Superior temporal gyrus (tissue), 1 donor: ENCODE measurements around the gene PLP1.
"Not testable (repeated sequence)": the region's sequence is repeated elsewhere in the genome, so short reads cannot be mapped to it uniquely, and the experiment has no call there.

Experiments used
- DNase-seq: peaks from one replicate; pipeline ENCODE4 v3.0.0-alpha.2; 2016; ENCODE audit errors: extremely low spot score

PLP1 gene

DNA sequence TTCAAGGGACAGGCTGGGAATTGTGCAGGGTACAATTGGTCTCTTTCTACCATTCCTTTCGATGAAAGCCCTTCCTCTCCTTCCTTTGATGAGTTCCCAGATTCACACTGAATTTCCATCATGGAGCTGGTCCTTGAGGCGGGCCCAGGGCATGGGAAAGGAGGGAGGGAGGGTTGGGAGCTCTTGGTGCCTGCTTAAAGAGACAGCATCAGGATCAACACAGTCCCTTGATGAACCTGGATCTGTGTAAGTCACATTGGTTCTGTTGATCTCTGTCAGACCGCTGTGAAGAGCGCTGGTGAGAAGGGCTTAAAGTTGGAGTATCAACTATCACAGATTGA is 4.4 kb downstream of the PLP1 start:
- no peak for DNase-seq

DNA sequence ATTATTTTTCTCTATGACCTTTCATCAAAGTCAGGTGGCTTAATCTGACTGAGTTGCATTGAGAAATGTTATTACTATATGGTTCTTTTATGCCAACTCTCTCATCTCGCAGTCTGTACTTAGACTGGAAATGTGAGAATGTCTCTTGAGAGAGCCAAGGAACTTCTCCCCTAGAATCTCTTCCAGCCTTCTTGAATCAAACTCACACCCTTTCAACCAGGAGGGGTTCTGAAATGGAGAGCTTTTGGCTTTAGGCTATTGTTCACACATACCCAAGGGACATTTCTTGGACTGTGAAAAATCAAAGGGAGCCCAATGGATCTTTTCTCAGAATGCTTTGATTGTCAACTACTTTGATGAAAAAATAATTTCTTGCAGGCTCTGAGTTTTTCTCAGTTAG is 5.1 kb downstream of the PLP1 start:
- no peak for DNase-seq

DNA sequence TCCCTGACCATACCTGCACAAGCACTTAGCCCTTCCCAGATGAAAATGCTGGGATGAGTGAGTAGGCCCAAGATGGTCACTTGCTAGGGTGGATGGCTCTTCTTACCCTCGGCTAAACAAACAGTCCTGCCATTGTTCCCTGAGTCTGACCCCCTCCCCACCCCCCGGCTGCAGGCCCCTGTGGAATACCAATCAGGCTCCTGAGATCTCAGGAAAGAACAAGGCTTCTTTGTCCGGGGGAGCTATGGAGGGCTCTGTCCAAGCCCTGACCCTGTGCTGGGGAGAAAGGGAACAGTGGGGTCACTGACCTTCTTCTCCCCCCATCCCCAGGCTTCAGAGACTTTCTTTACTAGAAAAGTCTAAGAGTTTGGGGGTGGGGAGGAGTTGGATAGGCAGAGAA is 6.0 kb downstream of the PLP1 start:
- peak; percentile 62 for DNase-seq

DNA sequence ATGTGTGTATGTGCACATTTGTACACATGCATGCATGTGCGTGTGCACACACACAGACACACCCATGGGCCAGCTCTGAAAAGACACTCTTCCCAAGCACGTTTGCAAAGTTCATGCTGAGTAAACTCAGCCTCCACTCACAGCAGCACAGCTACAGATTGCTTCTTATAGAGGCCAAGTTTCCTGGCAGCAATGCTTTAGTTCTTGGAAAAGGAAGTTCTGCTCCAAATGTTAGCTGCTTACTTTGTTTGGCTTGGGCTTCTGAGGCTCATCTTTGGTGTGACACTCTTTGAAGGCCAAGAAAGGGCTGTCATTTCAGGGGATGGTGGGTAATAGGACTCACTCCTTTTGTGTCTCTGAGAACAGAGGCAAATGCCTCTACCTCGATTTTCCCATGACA is 6.6 kb downstream of the PLP1 start:
- DNase-seq: no peak

DNA sequence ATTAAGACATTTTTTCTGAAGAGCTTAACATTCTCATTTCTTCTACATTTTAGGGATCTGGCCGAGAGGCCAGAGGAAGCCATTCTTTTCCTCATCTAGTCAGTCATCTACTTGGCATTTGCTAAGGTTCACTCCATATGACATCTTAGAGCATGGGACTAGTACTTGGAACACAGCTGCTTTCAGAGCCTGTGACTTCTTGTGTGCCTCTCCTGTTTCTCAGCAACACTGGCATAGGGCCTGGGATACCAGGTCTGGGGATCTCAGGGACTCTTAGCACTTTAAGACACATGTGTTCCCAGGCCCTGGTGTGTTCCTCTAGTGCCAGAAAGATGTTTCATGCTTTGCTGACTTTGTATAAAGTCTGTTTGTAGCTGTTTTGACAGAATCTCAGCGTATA is 7.3 kb downstream of the PLP1 start:
- no peak for DNase-seq

DNA sequence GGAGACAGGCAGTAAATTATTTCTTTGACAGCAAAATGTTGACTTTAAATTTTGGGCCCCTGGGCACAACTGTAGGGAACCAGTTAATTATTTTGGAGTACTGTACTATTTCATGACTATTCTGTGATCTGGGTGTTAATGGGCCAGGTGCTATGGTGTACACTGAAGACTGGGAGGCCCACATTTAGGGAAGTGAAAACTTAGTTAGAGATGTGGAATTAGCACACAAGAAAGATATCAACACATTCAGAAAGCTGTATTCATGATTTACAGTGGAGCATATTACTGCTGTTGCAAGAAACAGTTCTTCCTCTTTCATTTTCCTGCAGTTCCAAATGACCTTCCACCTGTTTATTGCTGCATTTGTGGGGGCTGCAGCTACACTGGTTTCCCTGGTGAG is 12.4 kb downstream of the PLP1 start:
- no peak for DNase-seq

DNA sequence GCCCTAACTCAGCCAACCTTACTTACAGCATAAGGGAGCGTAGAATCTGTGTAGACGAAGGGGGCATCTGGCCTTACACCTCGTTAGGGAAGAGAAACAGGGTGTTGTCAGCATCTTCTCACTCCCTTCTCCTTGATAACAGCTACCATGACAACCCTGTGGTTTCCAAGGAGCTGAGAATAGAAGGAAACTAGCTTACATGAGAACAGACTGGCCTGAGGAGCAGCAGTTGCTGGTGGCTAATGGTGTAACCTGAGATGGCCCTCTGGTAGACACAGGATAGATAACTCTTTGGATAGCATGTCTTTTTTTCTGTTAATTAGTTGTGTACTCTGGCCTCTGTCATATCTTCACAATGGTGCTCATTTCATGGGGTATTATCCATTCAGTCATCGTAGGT is 14.6 kb downstream of the PLP1 start:
- no peak for DNase-seq

DNA sequence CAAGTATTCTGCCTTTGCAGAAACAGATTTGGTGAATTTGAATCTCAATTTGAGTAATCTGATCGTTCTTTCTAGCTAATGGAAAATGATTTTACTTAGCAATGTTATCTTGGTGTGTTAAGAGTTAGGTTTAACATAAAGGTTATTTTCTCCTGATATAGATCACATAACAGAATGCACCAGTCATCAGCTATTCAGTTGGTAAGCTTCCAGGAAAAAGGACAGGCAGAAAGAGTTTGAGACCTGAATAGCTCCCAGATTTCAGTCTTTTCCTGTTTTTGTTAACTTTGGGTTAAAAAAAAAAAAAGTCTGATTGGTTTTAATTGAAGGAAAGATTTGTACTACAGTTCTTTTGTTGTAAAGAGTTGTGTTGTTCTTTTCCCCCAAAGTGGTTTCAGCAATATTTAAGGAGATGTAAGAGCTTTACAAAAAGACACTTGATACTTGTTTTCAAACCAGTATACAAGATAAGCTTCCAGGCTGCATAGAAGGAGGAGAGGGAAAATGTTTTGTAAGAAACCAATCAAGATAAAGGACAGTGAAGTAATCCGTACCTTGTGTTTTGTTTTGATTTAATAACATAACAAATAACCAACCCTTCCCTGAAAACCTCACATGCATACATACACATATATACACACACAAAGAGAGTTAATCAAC is 15.3 kb downstream of the PLP1 start:
- DNase-seq: no peak

DNA sequence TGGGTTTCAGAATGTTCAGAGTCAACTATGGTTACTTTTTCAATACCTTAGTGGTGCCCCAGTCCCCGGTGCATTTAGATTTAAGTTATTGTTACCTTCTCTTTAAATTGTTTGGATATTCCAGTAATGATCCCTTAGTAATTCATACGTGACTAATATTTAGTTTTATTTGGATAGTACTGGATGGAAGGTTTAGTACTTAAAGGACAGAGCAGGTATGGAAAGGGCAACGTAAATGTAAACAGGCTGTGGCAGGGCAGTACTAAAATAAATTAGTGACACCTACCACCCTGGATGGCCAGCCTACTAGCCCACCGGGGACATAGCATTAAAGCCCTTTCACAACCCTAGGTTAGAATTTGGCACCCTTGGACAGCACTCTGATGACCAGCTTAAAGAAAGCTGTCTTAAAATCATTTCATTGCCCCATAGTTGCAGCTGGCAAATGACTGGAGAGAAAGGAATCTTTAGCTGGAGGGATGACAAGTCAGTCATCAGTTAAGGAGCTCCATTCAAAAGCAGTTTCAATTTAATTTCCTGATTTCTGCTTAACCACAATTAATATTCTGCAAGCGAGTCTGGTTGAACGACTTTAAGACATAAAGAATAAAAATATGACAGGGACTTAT is 16.4 kb downstream of the PLP1 start:
- no peak for DNase-seq

DNA sequence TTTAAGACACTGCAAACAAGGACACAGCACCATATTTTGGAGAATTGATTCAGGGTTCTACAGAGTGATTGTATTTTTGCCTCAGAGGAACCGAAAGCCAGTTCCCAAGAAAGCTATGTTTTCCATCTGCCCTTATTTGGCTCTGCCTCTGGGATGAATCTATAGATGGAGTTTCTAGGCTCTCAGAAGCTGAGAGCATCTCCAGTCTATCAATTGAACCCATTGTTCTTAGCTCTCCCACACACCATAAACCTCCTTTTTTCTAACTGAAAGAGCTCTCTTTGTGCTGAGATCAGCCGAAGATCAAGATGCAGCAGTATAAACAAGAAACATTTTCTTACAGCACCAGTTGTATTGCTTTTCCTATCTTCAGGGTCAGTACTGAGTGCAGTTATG is 16.9 kb downstream of the PLP1 start:
- DNase-seq: no peak

DNA sequence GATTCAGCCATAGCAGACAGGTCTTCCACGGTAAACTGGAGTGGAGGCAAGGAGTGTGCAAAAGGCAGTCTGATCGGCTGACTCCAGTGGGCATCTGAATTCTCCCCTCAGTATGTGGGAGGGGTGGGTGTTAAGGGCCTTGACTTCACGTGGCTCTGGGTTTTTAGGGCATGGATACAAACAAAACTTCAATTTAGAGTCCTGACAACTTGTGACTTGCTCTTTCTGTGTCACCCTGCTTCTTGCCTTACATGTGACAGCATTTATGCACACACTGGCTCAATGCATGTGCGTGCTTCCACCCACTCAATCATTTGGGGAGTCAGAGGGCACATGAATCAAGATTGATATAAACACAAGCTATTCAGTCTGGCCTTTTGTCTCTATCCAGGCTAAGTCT is 17.5 kb downstream of the PLP1 start:
- DNase-seq: no peak

DNA sequence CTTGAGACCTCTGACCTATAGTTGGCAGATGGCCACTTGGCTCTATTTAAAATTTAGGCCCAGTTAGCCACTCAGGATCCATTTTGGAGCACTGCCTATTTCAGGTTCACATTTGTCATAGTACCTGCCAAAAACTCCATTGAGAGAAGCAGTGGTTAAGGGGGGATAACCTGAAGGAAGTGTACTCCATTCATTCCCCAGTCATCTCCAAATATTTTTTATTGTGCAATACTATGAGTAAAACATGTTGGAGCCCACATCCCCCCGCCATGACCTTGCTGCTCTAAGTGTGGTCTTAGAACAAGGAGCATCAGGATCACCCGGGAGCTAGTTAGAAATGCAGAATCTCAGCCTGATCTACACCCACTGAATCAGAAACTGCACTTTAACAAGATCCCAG is 21.1 kb downstream of the PLP1 start:
- no peak for DNase-seq

DNA sequence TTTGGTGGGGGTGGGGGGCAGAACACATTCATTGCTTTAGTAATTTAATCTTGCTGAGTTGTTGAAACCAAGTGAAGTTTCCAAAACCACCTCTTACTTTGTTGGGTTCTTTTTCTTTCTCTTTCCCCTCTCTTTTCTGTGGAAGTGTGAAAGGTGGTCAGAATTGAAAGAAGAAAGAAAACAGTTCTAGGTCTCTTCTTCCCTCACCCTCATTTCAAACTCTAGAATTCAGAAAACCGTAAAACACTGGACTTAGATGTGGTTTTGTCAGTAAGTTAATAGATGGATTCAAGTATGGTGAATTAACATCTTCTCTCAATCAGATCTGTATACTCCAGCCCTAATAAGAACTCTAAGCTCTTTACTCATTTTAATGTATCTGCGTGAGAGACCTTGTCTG is 23.7 kb downstream of the PLP1 start:
- no peak for DNase-seq

DNA sequence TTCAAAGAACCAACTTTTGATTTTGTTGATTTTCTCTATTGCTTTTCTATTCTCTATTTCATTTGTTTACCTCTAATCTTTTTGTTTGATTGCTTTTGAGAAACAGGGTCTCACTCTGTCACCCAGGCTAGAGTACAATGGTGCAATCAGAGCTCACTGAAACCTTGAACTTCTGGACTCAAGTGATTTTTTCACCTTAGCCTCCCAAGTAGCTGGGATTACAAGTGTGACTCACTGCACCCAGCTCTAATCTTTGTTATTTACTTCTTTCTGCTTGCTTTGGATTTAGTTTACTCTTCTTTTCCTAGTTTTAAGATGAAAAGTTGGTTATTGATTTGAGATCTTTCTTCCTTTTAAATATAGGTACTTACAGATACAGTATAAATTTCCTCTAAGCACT is 29.2 kb downstream of the PLP1 start:
- no peak for DNase-seq

DNA sequence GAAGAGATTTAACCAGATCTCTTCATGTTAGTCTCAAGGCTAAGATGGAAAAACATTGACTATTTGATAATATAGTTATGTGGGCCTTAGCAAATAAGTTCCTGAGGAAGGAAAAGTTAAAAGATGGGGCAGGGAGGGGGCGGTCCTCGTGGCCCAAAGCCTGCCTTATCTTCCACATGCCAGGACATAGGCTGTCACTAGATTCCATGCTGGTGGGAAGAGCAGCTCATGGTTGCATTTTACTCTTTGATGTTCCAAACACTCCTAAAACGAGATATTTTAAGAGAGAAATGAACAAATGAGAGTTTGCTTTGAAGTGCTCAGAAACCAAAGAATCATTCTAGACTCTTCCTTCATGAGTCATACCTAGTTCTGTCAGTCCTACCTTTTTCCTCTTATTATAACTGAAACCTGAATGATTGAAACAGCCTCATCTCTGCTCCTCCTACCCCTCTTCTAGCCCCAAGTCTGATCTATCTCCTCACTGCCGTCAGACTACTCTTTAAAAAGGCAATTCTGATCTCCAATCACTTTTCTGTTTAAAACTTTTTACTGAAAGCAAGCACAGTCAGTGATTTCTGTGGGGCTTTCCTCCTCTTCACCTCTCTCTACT is 30.3 kb downstream of the PLP1 start:
- DNase-seq: no peak

DNA sequence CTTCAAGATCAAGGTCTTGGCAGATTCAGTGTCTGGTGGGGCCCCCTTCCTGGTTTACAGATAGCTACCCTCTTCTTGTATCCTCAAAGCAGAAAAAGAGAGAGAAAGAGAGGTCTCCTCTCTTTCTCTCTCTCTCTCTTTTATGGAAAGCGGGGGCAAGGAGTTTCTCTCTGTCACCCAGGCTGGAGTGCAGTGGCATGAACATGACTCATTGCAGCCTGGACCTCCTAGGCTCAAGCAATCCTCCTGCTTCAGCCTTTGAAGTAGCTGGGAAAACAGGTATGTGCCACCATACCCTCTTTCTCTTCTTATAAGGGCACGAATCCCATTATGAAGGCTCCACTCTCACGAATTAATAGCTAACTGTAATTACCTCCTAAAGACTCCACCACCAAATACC is 35.2 kb downstream of the PLP1 start:
- DNase-seq: no peak

DNA sequence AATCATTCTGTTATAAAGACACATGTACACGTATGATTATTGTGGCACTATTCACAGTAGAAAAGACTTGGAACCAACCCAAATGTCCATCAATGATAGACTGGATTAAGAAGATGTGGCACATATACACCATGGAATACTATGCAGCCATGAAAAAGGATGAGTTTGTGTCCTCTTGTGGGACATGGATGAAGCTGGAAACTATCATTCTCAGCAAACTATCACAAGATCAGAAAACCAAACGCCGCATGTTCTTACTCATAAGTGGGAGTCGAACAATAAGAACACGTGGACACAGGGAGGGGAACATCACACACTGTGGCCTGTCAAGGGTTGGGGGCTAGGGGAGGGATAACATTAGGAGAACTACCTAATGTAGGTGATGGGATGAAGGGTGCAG is 40.5 kb downstream of the PLP1 start:
- not testable (repeated sequence) for DNase-seq

DNA sequence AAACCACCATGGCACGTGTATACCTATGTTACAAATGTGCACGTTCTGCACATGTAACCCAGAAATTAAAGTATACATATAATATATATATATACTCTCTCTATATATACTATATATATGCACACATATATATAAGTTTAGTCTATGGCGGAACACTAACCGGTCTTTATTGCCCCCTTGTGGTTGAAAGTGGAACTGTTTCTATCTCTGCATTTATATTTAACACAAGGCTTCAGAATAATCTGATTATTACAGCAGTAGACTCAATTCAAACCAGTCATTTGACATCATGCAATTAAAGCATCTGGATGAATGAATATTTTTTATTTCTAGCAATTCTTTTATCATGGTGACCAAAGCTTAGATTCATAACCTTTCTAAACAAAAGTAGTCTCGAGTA is 40.9 kb downstream of the PLP1 start:
- DNase-seq: peak; percentile 90

DNA sequence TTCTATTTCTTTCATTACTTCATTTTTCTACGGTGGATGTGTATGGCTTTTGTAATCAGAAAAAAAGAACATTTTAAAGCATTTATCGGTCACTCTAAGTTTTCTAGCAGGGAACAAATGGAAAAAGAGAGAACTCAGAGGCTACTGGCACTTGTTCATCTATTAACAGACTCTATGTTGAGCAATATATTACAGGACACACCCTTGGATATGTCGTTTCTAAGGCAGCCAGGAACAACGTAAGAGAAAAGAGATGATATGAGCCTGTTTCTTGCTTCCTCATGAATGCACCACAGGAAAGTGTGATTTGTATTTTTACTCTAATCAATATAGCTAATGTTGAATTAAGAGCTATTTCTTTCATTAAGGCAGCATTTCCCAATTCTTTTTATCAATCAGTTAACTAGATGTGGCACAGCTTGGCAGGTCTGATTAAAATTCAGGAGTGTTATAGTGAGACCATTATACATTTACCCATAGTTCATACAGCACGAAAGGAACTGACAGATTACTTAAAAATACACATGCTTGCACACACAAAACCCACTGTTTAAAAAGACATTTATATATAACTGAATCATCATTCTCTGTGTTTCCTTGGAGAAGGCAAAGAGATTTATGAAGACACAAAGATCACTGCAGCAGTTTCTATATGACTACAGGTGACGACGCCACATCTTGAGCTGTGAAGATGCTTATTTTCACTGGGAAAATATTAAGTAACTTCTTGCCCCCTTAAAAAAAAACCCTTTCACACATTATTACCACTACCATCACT is 42.4 kb downstream of the PLP1 start:
- DNase-seq: no peak

DNA sequence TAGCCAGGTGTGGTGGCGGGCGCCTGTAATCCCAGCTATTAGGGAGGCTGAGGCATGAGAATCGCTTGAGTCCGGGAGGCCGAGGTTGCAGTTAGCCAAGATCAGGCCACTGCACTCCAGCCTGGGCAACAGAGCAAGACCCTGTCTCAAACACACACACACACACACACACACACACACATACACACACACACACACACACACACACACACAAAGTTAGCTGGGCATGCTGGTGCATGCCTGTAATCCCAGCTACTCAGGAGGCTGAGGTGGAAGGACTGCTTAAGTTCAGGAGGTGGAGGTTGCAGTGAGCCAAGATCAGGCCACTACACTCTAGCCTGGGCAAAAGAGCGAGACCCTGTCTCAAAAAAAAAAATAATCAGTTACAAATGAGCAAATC is 44.2 kb downstream of the PLP1 start:
- DNase-seq: not testable (repeated sequence)

DNA sequence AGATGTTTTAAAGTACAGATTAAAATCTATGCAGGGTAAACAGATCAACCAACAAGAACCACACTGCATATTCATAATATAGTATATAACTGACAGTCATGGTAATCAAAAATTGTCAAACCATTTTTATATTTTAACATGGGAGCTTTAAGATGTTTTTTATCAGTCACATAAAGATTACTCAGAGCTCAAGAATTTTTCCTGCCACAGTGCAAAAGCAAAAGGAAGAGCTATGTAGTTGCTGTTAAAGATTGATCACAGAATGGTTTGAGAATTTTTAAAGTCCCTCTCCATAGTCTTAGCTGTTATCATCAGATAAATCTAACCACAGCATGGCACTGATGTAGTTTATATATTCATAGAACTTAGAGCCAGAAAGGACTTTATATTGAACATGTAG is 47.0 kb downstream of the PLP1 start:
- no peak for DNase-seq

DNA sequence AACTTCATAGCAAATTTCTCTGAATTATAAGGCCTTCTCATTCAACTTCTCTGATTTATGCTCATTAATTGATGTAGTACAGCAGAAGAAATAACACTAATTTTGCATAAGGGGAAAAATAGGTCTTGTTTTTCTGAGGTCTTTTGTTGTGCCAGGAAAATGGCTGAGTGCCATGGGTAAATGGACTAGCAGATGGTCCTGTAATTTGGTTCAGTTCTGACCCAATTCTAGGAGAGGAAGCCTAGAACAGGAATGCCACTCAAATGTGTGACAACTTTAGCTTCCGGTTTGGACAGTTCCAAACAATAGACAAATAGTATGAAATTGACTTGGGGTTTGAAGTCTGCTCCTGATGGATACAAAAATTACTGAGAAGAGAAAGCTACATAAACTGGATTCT is 49.2 kb downstream of the PLP1 start:
- no peak for DNase-seq

DNA sequence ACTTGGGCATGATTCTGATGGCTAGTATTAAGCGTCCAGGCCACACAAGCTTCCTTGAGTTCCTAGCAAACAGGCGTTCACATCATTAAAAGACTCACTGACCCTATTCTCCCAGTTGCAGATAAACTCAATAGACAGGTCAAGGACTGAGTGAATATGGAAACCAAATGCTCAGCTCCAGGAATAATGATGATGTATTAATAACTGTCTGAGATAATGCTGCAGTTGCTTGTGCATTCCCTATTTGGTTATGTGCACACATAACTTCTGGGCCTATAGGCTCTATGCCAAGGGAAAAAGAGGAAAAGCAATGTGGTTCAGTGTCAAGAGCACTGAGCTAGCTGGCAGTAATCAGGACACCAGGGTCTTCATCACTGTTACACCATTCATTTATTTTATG is 51.9 kb downstream of the PLP1 start:
- no peak for DNase-seq
